ENCODE data around the gene GPX4.

- TF ChIP-seq, protein P1, sequence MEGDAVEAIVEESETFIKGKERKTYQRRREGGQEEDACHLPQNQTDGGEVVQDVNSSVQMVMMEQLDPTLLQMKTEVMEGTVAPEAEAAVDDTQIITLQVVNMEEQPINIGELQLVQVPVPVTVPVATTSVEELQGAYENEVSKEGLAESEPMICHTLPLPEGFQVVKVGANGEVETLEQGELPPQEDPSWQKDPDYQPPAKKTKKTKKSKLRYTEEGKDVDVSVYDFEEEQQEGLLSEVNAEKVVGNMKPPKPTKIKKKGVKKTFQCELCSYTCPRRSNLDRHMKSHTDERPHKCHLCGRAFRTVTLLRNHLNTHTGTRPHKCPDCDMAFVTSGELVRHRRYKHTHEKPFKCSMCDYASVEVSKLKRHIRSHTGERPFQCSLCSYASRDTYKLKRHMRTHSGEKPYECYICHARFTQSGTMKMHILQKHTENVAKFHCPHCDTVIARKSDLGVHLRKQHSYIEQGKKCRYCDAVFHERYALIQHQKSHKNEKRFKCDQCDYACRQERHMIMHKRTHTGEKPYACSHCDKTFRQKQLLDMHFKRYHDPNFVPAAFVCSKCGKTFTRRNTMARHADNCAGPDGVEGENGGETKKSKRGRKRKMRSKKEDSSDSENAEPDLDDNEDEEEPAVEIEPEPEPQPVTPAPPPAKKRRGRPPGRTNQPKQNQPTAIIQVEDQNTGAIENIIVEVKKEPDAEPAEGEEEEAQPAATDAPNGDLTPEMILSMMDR (IDR thresholded peaks at IDR 0.05): no peak
- no peak for TF ChIP-seq POLR2AphosphoS5 (IDR thresholded peaks at IDR 0.05)
- no peak for TF ChIP-seq POLR2A (IDR thresholded peaks at IDR 0.05)
- no peak for TF ChIP-seq EP300 (IDR thresholded peaks at IDR 0.05)
Measured at GRCh38 chr19:1089126-1089771, 14.5 kb upstream of the GPX4 start.

Measured in stomach (tissue), 4 donors.